GM12874 (cell line): ENCODE measurements around the gene ACOT7.

ENCODE experiments used
- CTCF ChIP-seq: IDR thresholded peaks from 2 replicates; pipeline ENCODE4 v1.5.1; 2011; ENCODE audit warnings: low read depth, mild to moderate bottlenecking, control low read depth, low read length, moderate library complexity; ENCODE audit not compliant: insufficient read depth

Gene ACOT7

GRCh38 chr1:6365047-6365446 lies 28.5 kb downstream of the ACOT7 start:
- TF ChIP-seq CTCF, result no peak

GRCh38 chr1:6363085-6363884 lies 30.3 kb downstream of the ACOT7 start:
- peak; percentile 60 for TF ChIP-seq CTCF

- TF ChIP-seq CTCF, result no peak
Observed at GRCh38 chr1:6361124-6361775, 32.3 kb downstream of the ACOT7 start.

GRCh38 chr1:6360517-6361070 lies 33.0 kb downstream of the ACOT7 start:
- no peak for TF ChIP-seq CTCF

GRCh38 chr1:6360117-6360496 lies 33.5 kb downstream of the ACOT7 start:
- TF ChIP-seq CTCF, result no peak

GRCh38 chr1:6359216-6360116 lies 34.1 kb downstream of the ACOT7 start:
- no peak for TF ChIP-seq CTCF

- TF ChIP-seq CTCF, result no peak
Observed at GRCh38 chr1:6358757-6359201, 34.8 kb downstream of the ACOT7 start.
